NCI-H82 treated with DMSO at 0.1 percent for 48 hours (cell line): ENCODE data around the gene MECR.
"Not testable (repeated sequence)": the region's sequence is repeated elsewhere in the genome, so short reads cannot be mapped to it uniquely, and the experiment has no call there.

Source experiments
- DNase-seq: peaks from one replicate; lab custom pipeline; 2025; ENCODE audit not compliant: unreplicated experiment; lab: John Stamatoyannopoulos, UW

The MECR gene

GRCh38 chr1:29172415-29172939, 58.3 kb downstream of the MECR start:
- no peak for DNase-seq

GRCh38 chr1:29171521-29171920, 59.2 kb downstream of the MECR start:
- no peak for DNase-seq

- DNase-seq = peak; percentile 34
Observed at GRCh38 chr1:29171089-29171488, 59.6 kb downstream of the MECR start.

GRCh38 chr1:29169976-29170375, 60.8 kb downstream of the MECR start:
- no peak for DNase-seq

- DNase-seq = no peak
Observed at GRCh38 chr1:29167904-29168303, 62.8 kb downstream of the MECR start.

GRCh38 chr1:29166291-29166878, 64.3 kb downstream of the MECR start:
- no peak for DNase-seq

GRCh38 chr1:29164588-29164987, 66.1 kb downstream of the MECR start:
- no peak for DNase-seq

GRCh38 chr1:29162476-29163138, 68.1 kb downstream of the MECR start:
- no peak for DNase-seq

- no peak for DNase-seq
Observed at GRCh38 chr1:29162025-29162424, 68.7 kb downstream of the MECR start.

GRCh38 chr1:29159773-29160172, 71.0 kb downstream of the MECR start:
- no peak for DNase-seq

GRCh38 chr1:29157269-29157601, 73.5 kb downstream of the MECR start:
- no peak for DNase-seq

- DNase-seq = no peak
Observed at GRCh38 chr1:29156543-29157268, 74.0 kb downstream of the MECR start.

GRCh38 chr1:29152046-29152805, 78.5 kb downstream of the MECR start:
- no peak for DNase-seq

GRCh38 chr1:29150346-29150745, 80.4 kb downstream of the MECR start:
- DNase-seq = not testable (repeated sequence)

GRCh38 chr1:29148656-29149491, 81.9 kb downstream of the MECR start:
- DNase-seq = no peak

GRCh38 chr1:29145739-29146437, 84.8 kb downstream of the MECR start:
- DNase-seq = no peak

GRCh38 chr1:29144178-29144577, 86.6 kb downstream of the MECR start:
- DNase-seq = no peak

- no peak for DNase-seq
Observed at GRCh38 chr1:29142714-29143113, 88.0 kb downstream of the MECR start.
